Stimulated activated CD8-positive, alpha-beta memory T cell treated with anti-CD3 and anti-CD28 coated beads, Interleukin-4, amount 100 ng/mL, for 24 hours (primary cell): ENCODE results near the gene PALMD.

Experiments
- DNase-seq: peaks from one replicate; pipeline ENCODE4 v3.0.0-alpha.2; 2020; ENCODE audit warnings: low read depth

Gene PALMD

DNA sequence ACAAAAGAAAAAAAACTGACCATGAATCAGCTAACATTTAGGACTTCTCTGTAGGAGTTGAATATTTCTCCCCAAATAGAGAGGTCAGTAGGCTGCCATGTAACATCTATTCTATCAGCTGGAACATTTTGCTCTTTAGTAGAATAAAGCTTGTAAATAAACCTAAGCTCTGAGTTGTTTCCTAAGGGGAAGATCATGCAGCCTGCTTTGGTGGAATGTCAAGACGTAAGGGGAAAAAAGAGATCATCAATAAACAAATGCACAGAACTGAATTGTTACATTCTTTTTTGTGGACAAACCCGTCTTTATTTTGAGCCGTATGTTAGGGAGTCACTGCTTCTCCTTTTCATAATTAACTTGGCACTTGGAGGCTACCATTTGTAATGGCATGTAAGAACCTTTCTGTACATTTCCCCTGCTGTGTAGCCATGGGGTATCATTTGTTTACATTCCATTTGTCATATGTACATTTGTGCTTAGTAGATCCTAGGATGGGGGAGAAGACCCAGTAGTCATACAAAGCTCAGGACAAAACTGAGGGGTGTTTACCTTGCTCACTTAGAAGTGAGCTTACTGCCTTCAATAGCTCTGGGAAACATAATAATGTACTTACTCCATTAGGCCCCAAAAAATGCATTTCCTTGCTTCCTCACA lies 10.8 kb upstream of the PALMD start:
- DNase-seq, result no peak

GRCh38 chr1:99635664-99636063 lies 10.2 kb upstream of the PALMD start:
- DNase-seq, result no peak

- no peak for DNase-seq
These were observed 9.2 kb upstream of the PALMD start for GRCh38 chr1:99636647-99637175.

- DNase-seq, result no peak
These were observed 7.1 kb upstream of the PALMD start for GRCh38 chr1:99638853-99639252.

- no peak for DNase-seq
These were observed 6.5 kb upstream of the PALMD start for GRCh38 chr1:99639408-99639807.

DNA sequence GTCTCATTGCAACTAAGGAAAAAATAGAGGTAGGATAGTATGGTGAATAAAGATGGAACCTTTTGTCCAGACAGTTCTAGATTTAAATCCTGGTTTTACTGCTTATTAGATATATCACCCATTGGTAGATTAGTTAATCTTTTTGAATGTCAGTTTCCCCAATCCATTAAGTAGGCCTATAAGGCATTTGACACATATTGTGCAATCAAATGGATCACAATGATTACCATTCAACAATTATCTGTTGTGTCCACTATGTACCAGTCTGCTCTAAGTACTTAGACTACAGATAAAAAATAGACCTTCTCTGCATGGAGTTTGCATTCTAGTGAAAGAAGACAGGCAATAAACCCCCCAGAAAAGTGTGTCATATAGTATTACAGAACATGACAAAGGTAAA lies 6.0 kb upstream of the PALMD start:
- no peak for DNase-seq

DNA sequence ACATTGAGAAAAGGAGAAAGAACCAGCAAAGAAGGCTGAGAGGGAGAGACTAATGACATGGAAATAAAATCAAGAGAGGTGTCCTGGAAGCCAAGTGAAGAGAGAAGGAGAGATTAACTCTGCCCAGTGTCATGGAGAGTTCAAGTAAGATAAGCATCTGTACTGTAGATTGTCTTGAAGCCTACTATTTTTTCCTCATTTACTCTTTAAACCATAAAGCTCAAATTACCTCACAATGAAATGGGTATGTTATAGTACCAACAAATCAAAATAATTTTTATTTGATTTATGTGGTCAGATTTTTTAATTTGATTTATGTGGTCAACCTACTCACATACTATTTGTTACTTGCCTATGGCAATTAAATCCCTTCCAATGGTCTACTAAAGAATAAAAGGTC lies 5.2 kb upstream of the PALMD start:
- no peak for DNase-seq

- no peak for DNase-seq
These were observed 4.4 kb upstream of the PALMD start for GRCh38 chr1:99641558-99641957.

- DNase-seq, result no peak
These were observed 3.9 kb upstream of the PALMD start for GRCh38 chr1:99642053-99642452.

DNA sequence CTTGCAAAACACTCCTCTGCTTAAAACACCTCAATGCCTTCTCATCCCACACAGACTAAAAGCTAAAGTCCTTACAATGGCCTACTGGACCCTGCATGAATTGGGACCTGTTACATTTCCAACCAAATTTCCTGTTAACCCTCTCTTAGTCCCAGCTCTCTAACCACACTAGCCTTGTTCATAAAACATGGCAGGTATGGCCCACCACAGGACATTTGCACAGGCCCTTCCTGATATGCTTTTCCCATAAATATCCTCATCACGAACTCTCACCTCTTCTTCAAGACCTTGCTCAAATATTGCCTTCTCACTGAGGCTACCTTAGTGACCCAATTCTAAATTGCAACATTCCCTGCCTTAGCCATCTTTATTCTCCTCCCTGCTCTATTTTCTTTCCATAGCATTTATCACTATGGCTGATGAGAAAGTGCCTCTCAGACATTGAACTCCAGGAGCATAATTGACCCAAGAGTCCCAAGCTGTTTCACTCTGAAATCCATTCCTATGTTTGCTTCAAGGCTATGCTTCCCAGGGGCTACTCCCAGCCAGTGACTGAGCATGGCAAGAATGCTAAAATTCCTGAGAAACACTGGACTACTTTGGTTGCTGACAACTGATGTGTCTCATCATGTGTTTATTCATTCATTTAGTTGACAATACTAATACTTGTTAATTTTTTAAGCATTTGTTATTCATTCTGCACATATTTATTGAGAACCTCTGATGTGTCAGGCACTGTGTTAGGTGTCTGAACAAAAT lies 2.7 kb upstream of the PALMD start:
- DNase-seq, result no peak

- DNase-seq, result no peak
These were observed 1.5 kb upstream of the PALMD start for GRCh38 chr1:99644279-99645004.

- no peak for DNase-seq
These were observed 710 bp upstream of the PALMD start for GRCh38 chr1:99645203-99645602.

- DNase-seq, result no peak
These were observed 955 bp downstream of the PALMD start for GRCh38 chr1:99646868-99647267.

DNA sequence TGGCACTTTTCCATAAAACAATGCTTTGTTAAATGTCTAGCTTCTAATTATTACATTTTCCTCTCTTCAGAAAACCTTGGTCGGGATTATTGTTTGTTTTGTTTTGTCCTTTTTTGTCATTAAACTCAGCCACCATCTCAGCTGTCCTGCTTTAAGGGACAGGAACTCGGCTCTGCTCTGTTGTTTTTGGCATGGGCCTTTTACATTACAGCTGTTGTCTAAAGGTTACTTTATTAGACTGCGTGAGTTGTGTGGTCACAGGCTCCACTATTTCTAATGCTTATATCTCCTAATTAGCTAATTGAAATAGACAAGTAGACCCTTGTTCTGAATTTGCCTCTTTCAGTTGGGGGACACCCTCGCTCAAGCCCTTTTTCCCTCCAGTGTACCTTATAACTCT lies 1.6 kb downstream of the PALMD start:
- no peak for DNase-seq

DNA sequence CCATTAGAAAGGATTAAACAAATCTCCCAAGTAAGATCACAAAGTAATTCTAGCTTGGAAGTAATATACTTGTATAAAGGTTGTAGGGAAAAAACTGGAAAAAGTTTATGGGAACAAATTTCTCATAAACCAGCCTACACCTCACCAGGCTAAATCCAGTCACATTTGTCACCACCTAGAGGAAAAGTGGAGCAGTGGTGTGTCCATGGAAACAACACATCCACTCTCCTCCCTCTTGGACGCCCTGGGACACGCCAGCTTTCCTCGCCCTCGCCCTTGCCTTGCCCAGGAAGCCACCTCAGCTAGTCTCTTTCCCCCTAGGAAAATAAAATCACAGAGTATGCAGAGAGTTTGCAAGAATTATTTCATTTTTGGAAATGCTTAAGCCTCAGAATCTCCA lies 2.2 kb downstream of the PALMD start:
- no peak for DNase-seq

GRCh38 chr1:99650030-99650429 lies 4.1 kb downstream of the PALMD start:
- no peak for DNase-seq

DNA sequence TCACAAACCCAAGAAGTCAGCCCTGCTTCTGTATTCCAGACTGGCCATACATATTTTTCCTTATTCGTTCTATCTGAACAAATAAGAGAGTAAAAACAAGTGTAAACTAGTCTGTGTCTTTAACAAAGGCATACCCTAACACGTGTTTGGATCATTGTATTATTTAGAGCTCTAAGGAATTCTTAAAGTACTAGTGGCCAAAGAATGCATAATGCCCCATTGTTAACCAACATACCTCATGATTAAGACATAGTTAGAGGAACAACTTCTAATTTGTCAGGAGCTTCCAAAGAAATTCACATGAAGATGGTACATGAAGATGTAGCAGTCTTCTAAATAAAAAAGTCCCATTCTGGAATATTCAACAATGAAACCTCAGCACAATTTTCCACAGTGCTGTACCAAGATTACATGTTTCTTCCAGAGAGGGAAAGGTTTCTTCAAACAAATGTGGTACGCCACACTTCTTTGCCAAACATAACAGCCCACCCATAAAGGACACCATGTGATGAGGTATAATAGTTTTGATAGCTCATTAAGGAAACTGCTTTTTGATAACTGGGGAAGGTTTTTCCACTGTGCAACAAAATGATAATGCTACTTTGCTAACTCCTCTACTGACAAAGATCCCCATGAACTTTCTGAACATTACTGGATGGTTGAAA lies 5.0 kb downstream of the PALMD start:
- DNase-seq, result no peak

DNA sequence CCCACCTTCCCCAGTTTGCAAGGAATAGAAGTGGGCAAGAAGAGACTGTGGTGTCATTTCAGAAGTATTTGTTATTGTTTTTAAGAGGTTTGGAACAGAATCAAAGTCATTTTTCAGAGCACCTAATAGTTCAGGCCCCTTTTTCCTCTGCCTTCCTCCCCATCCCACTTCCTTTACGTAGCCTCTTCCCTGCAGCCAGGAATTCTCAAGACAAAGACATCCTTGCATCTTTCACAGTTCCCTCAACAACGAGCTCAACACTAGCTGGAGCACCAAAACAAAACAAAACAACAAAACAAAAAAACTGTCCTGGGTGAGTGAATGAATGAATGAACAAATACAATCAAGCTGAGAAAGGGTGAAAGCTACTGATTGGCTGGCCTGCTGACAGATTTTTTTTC lies 7.0 kb downstream of the PALMD start:
- DNase-seq, result no peak

DNA sequence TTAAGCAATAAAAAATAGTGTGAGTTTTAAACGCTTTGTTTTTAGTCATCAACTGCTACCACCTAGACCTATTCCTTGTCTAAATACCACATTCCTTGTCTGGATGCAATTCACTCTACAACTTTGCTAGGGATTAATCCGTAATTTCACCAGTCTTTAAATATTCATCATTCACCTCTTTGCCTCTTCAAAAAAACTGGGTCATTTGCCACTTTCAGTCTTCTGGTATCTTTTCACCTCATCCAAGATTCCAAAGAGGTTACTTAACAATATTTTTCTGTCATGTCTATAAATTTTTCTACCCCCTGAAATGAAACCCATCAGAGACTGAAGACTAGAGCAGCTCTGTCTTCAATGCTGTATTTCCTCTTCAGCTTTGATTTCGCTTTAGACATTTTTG lies 9.5 kb downstream of the PALMD start:
- no peak for DNase-seq

DNA sequence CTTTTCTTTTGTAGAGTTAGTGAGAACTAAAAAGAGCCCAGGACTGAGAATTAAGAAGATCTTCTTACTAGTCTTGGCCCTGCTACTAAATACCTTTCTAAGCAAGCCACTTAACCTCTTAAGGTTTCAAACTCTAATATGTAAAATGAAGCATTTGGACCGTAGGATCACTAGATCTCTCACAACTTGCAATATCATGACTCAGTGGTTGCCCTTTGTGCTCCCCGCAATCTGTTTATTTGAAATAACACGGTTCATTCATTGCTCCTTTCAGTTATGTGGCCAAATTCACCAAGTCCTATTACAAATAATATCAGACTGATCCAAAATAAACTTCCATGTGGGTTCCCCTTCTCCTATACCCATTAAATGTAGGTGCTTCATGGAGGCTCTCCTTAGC lies 10.8 kb downstream of the PALMD start:
- DNase-seq, result no peak

GRCh38 chr1:99657213-99658030 lies 11.5 kb downstream of the PALMD start:
- DNase-seq, result no peak

DNA sequence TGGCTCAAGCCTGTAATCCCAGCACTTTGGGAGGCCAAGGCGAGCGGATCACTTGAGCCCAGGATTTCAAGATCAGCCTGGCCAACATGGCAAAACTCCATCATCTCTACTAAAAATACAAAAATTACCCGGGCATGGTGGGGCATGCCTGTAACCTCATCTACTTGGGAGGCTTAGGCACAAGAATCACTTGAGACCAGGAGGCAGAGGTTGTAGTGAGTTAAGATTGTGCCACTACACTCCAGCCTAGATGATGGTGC lies 12.0 kb downstream of the PALMD start:
- no peak for DNase-seq
